MCF 10A (cell line): ENCODE measurements around the gene CLEC16A. TPM values are rescaled to one million over a fixed set of nuclear protein-coding genes. Genes with fewer than 3 reads are reported as not detected.

Experiments
- BruUV-seq: library from RNA; stranded (reverse); fragments of 400-500 nt; replicated peaks from 2 replicates; lab custom pipeline; 2021; lab: Mats Ljungman, UMichigan
- CTCF ChIA-PET: fragments of 300-600 bp; sonication (Branson Sonifier 250); formaldehyde crosslinking; extraction: SDS; loops from one replicate; lab custom pipeline; 2021; ENCODE audit warnings: antibody characterized with exemption, inconsistent platforms; lab: Yijun Ruan, JAX
- POLR2A ChIA-PET: fragments of 300-600, 350-650 bp; sonication (Branson Sonifier 250); formaldehyde crosslinking; extraction: SDS; loops from one replicate; lab custom pipeline; 2020; ENCODE audit warnings: antibody characterized with exemption, inconsistent platforms; lab: Yijun Ruan, JAX
- DNase-seq: peaks from one replicate; pipeline ENCODE4 v3.0.0-alpha.2; 2018; ENCODE audit not compliant: unreplicated experiment
- H3K27ac Mint-ChIP-seq: one replicate; pipeline ENCODE4 v1.8.0; 2022; ENCODE audit warnings: mild to moderate bottlenecking, low read depth, mixed read lengths; ENCODE audit not compliant: unreplicated experiment
- H3K27me3 Mint-ChIP-seq: one replicate; pipeline ENCODE4 v1.8.0; 2022; ENCODE audit warnings: mixed read lengths; ENCODE audit not compliant: insufficient read depth, unreplicated experiment
- H3K36me3 Mint-ChIP-seq: one replicate; pipeline ENCODE4 v1.8.0; 2022; ENCODE audit warnings: mild to moderate bottlenecking, moderate library complexity, mixed read lengths; ENCODE audit not compliant: insufficient read depth, unreplicated experiment
- H3K4me1 Mint-ChIP-seq: one replicate; pipeline ENCODE4 v1.8.0; 2022; ENCODE audit warnings: mixed read lengths; ENCODE audit not compliant: insufficient read depth, unreplicated experiment
- H3K4me3 Mint-ChIP-seq: one replicate; pipeline ENCODE4 v1.8.0; 2022; ENCODE audit warnings: mild to moderate bottlenecking, moderate library complexity, mixed read lengths; ENCODE audit not compliant: unreplicated experiment
- H3K9me3 Mint-ChIP-seq: one replicate; pipeline ENCODE4 v1.8.0; 2022; ENCODE audit warnings: mixed read lengths; ENCODE audit not compliant: unreplicated experiment
- CTCF ChIP-seq: fragments of 200-600 bp; IDR thresholded peaks from one replicate; pipeline ENCODE4 v1.8.0; 2022; ENCODE audit warnings: antibody characterized with exemption, mild to moderate bottlenecking; ENCODE audit not compliant: unreplicated experiment
- intact Hi-C: fragments of 100-400 bp; cut with micrococcal nuclease; formaldehyde crosslinking; loops from 2 replicates; pipeline ENCODE4 v1.14.1; 2022
- total RNA-seq: library from RNA; stranded (reverse); gene quantifications from 2 replicates; pipeline ENCODE4 v1.2.3, GENCODE V29; 2022

Gene CLEC16A
- total RNA-seq, 1 experiment from 2014 or later, result 32.4 TPM

- intact Hi-C loops, result no loop called here
- POLR2A ChIA-PET, result no interaction called here
- Mint-ChIP-seq H3K4me1 (peaks cover 17% of the 10 kb centered on the region), H3K27ac (no peak overlapping the region), H3K27me3 (no peaks in the 10 kb centered on the region), H3K36me3 (peaks cover 13% of the 10 kb centered on the region), H3K4me3 (no peak overlapping the region), H3K9me3 (no peaks in the 10 kb centered on the region)
- CTCF ChIA-PET, result interaction anchor here (0.8 to 1.8 kb wide), 4 partner anchors 9 to 253 kb away, joined by 3 to 5 read pairs (median 4); no protein-coding TSS in a partner anchor
- BruUV-seq, result no TSS peak
- no peak for TF ChIP-seq CTCF
- DNase-seq, result no peak
Measured at GRCh38 chr16:11143372-11144035, 199.1 kb downstream of the CLEC16A start.

- intact Hi-C loops, result no loop called here
- BruUV-seq, result no TSS peak
- TF ChIP-seq CTCF, result no peak
- Mint-ChIP-seq H3K4me1 (peaks cover 11% of the 10 kb centered on the region), H3K27me3 (no peaks in the 10 kb centered on the region), H3K4me3 (no peak overlapping the region), H3K36me3 (peaks cover 13% of the 10 kb centered on the region), H3K9me3 (no peaks in the 10 kb centered on the region), H3K27ac (no peak overlapping the region)
- DNase-seq, result no peak
- POLR2A ChIA-PET, result no interaction called here
- CTCF ChIA-PET, result interaction anchor here (0.8 to 1.3 kb wide), 3 partner anchors 8 to 112 kb away, joined by 4 to 6 read pairs (median 4); partner anchors contain the start of gene SOCS1
Measured at GRCh38 chr16:11144122-11144521, 199.8 kb downstream of the CLEC16A start.

- intact Hi-C loops, result no loop called here
- no peak for DNase-seq
- no TSS peak for BruUV-seq
- H3K4me1 Mint-ChIP-seq, result no peaks in the 10 kb centered on the region
- CTCF ChIA-PET, result interaction anchor here (1.3 kb wide), 1 partner anchor 111 kb away, joined by 6 read pairs; the partner anchor contains the start of gene SOCS1
- H3K9me3 Mint-ChIP-seq, result no peaks in the 10 kb centered on the region
- no peak for TF ChIP-seq CTCF
- H3K27me3 Mint-ChIP-seq, result no peaks in the 10 kb centered on the region
- H3K36me3 Mint-ChIP-seq, result peaks cover 19% of the 10 kb centered on the region
- POLR2A ChIA-PET, result interaction anchor here (0.6 kb wide), 1 partner anchor 461 kb away, joined by 3 read pairs; no protein-coding TSS in a partner anchor
- H3K27ac Mint-ChIP-seq, result no peak overlapping the region
- no peak overlapping the region for H3K4me3 Mint-ChIP-seq
Measured at GRCh38 chr16:11145173-11145818, 200.9 kb downstream of the CLEC16A start.

- ChIA-PET POLR2A (no interaction called here), CTCF (no interaction called here)
- Mint-ChIP-seq H3K9me3 (no peaks in the 10 kb centered on the region), H3K27ac (no peak overlapping the region), H3K27me3 (no peaks in the 10 kb centered on the region), H3K4me3 (no peak overlapping the region), H3K4me1 (no peaks in the 10 kb centered on the region), H3K36me3 (peaks cover 21% of the 10 kb centered on the region)
- BruUV-seq, result no TSS peak
- TF ChIP-seq CTCF, result no peak
- DNase-seq, result no peak
- intact Hi-C loops, result no loop called here
Measured at GRCh38 chr16:11145819-11146211, 201.5 kb downstream of the CLEC16A start.
